Measurements from ENCODE around the gene HIVEP3.

- TF ChIP-seq EZH2 (IDR thresholded peaks at IDR 0.05; ENCODE audit: low read length) (no peak), CTCF (optimal IDR thresholded peaks at IDR 0.05 in 1 of 3, IDR thresholded peaks at IDR 0.05 in 1 of 3, conservative IDR thresholded peaks at IDR 0.05 in 1 of 3; ENCODE audit: extremely low read depth in 1 of 3, insufficient read depth in 2 of 3, low read length in 3 of 3) (no peak)
Measured at GRCh38 chr1:41745022-41745421, 173.7 kb downstream of the HIVEP3 start.

All from keratinocyte (primary cell).